Peyer's patch (tissue), 4 donors: ENCODE data around the gene POMT2.

Experiments used
- POLR2A ChIP-seq, 2 donors: fragments of 450-650 bp; IDR thresholded peaks; one replicate each; pipeline ENCODE4 v1.5.1; 2017; ENCODE audit warnings: antibody characterized with exemption in 2 of 2, mild to moderate bottlenecking in 2 of 2, moderate library complexity in 2 of 2
- TF ChIP-seq, protein P1 (sequence below), 6 experiments: fragments of 450-650 bp in 4 of 6; fragments of 200-600 bp in 2 of 6; sonication (generic) in 1 of 6; IDR thresholded peaks; one replicate each; pipeline ENCODE4 v1.5.1; 2017 to 2019; ENCODE audit warnings: antibody characterized with exemption in 6 of 6, mild to moderate bottlenecking in 3 of 6, moderate library complexity in 1 of 6

DNA sequence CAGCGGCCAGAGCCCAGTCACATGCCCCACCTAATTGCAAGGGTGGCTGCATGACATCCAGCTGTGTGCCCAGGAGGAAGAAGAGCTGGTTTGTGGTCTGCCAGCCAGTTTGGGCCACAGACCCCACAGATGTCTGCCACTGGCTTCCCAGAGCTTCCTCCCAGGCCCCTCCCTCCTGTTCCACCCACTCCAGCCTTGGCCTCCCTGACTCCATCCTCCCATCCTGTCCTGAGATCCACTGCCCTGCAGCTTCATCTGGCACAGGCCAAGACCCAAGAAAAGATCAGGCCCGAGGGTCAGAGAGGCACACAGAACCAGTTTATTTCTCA is 55.5 kb downstream of the POMT2 start:
- TF ChIP-seq, protein P1, sequence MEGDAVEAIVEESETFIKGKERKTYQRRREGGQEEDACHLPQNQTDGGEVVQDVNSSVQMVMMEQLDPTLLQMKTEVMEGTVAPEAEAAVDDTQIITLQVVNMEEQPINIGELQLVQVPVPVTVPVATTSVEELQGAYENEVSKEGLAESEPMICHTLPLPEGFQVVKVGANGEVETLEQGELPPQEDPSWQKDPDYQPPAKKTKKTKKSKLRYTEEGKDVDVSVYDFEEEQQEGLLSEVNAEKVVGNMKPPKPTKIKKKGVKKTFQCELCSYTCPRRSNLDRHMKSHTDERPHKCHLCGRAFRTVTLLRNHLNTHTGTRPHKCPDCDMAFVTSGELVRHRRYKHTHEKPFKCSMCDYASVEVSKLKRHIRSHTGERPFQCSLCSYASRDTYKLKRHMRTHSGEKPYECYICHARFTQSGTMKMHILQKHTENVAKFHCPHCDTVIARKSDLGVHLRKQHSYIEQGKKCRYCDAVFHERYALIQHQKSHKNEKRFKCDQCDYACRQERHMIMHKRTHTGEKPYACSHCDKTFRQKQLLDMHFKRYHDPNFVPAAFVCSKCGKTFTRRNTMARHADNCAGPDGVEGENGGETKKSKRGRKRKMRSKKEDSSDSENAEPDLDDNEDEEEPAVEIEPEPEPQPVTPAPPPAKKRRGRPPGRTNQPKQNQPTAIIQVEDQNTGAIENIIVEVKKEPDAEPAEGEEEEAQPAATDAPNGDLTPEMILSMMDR (IDR thresholded peaks at IDR 0.05), result no peak
- no peak for TF ChIP-seq POLR2A (IDR thresholded peaks at IDR 0.05)
